Measurements from ENCODE around the gene OR2J1.
"Not testable (repeated sequence)": the region's sequence is repeated elsewhere in the genome, so short reads cannot be mapped to it uniquely, and the experiment has no call there.

The OR2J1 gene

GRCh38 chr6:29099190-29099589 lies at the start of gene OR2J1:
Gene OR2J1, plus strand, starts transcription at chr6:29099490. Its CDS starts 1,453 bp downstream, at chr6:29100943.
- DNase-seq = no peak

GRCh38 chr6:29051680-29052079 lies 47.6 kb upstream of the OR2J1 start:
- no peak for DNase-seq

GRCh38 chr6:29071831-29072723 lies 27.2 kb upstream of the OR2J1 start:
- DNase-seq = peak; percentile 48

- no peak for DNase-seq
Measured at GRCh38 chr6:29079203-29079602, 20.1 kb upstream of the OR2J1 start.

GRCh38 chr6:29081312-29081711 lies 18.0 kb upstream of the OR2J1 start:
- no peak for DNase-seq

- no peak for DNase-seq
Measured at GRCh38 chr6:29082457-29082856, 16.8 kb upstream of the OR2J1 start.

- DNase-seq = no peak
Measured at GRCh38 chr6:29087213-29087612, 12.1 kb upstream of the OR2J1 start, which contains the start of gene OR2B3. Gene OR2B3, minus strand, starts transcription at chr6:29087313. Its CDS starts 65 bp downstream, at chr6:29087248.

- DNase-seq = no peak
Measured at GRCh38 chr6:29092957-29093356, 6.3 kb upstream of the OR2J1 start.

GRCh38 chr6:29097803-29098202 lies 1.5 kb upstream of the OR2J1 start:
- no peak for DNase-seq

GRCh38 chr6:29107758-29108157 lies 8.5 kb downstream of the OR2J1 start, which contains the start of gene OR2J3:
Gene OR2J3, plus strand, starts transcription at chr6:29108058. Its CDS starts 3,833 bp downstream, at chr6:29111891.
- DNase-seq = no peak

- no peak for DNase-seq
Measured at GRCh38 chr6:29112135-29112534, 12.8 kb downstream of the OR2J1 start.

- not testable (repeated sequence) for DNase-seq
Measured at GRCh38 chr6:29114964-29115363, 15.7 kb downstream of the OR2J1 start.

GRCh38 chr6:29129326-29130012 lies 30.2 kb downstream of the OR2J1 start:
- no peak for DNase-seq

GRCh38 chr6:29130644-29131043 lies 31.4 kb downstream of the OR2J1 start:
- no peak for DNase-seq

GRCh38 chr6:29131691-29132090 lies 32.4 kb downstream of the OR2J1 start:
- no peak for DNase-seq

- no peak for DNase-seq
Measured at GRCh38 chr6:29137724-29138123, 38.4 kb downstream of the OR2J1 start.

GRCh38 chr6:29141606-29142005 lies 42.3 kb downstream of the OR2J1 start:
- no peak for DNase-seq

- DNase-seq = no peak
Measured at GRCh38 chr6:29142309-29142708, 43.0 kb downstream of the OR2J1 start.

GRCh38 chr6:29146179-29146578 lies 46.9 kb downstream of the OR2J1 start:
- DNase-seq = no peak

- DNase-seq = no peak
Measured at GRCh38 chr6:29147074-29147473, 47.8 kb downstream of the OR2J1 start.

- not testable (repeated sequence) for DNase-seq
Measured at GRCh38 chr6:29149444-29149843, 50.2 kb downstream of the OR2J1 start.

Data from activated CD8-positive, alpha-beta memory T cell treated with anti-CD3 and anti-CD28 coated beads, Interleukin-2, amount 50 U/mL, for 48 hours (primary cell).